GM12878 (cell line): ENCODE measurements around the gene CMTM3. TPM values are rescaled to one million over a fixed set of nuclear protein-coding genes. Genes with fewer than 3 reads are reported as not detected.
"Not testable (repeated sequence)": the region's sequence is repeated elsewhere in the genome, so short reads cannot be mapped to it uniquely, and the experiment has no call there.

Experiments
- ATAC-seq: fragments of 200-7000 bp; cut with Tn5 transposase; 3 replicates; pipeline ENCODE4 v1.9.1; 2020; ENCODE audit warnings: mild to moderate bottlenecking, moderate library complexity
- BruUV-seq: library from RNA; stranded (reverse); fragments of 400-500 nt; replicated peaks from 2 replicates; lab custom pipeline; 2021; lab: Mats Ljungman, UMichigan
- CTCF ChIA-PET: fragments of 300-600 bp; sonication (Branson Sonifier 250); formaldehyde crosslinking; extraction: SDS; loops from one replicate; lab custom pipeline; 2021; ENCODE audit warnings: inconsistent platforms; lab: Yijun Ruan, JAX
- POLR2A ChIA-PET: fragments of 350-600 bp; formaldehyde crosslinking; extraction: SDS; loops from one replicate; lab custom pipeline; 2021; ENCODE audit warnings: inconsistent platforms; lab: Charles Lee
- RAD21 ChIA-PET: fragments of 300-600 bp; sonication (Branson Sonifier 250); formaldehyde crosslinking; loops from one replicate; lab custom pipeline; 2023; ENCODE audit warnings: antibody characterized with exemption; ENCODE audit not compliant: unreplicated experiment; lab: Charles Lee
- SMC1A ChIA-PET: fragments of 300-600 bp; sonication (Branson Sonifier 250); formaldehyde crosslinking; loops from one replicate; lab custom pipeline; 2023; ENCODE audit not compliant: unreplicated experiment, uncharacterized antibody; lab: Charles Lee
- DNase-seq: peaks from one replicate; pipeline ENCODE4 v3.0.0-alpha.2; 2011; ENCODE audit warnings: low read depth, low spot score
- FAIRE-seq: peaks from 3 replicates; lab custom pipeline; 2011; peaks lifted over from hg19 to GRCh38; lab: Jason Lieb, UNC
- H2AFZ ChIP-seq: 2 replicates; pipeline ENCODE4 v1.6.0; 2011; ENCODE audit warnings: low read depth, low read length, control low read depth; ENCODE audit not compliant: control insufficient read depth
- H3K27ac ChIP-seq: 2 replicates; pipeline ENCODE4 v1.5.1; 2011; ENCODE audit warnings: control low read depth; ENCODE audit not compliant: control insufficient read depth, insufficient read depth
- H3K27me3 ChIP-seq, 2 experiments: replicated peaks in 1 of 2; 2 replicates each; pipeline versions ENCODE4 v1.6.0 to v1.6.1; 2011; ENCODE audit warnings: low read length in 1 of 2; ENCODE audit not compliant: control insufficient read depth in 2 of 2, insufficient read depth in 2 of 2
- H3K36me3 ChIP-seq, 2 experiments: 2 replicates each; pipeline ENCODE4 v1.5.1; 2011; ENCODE audit warnings: low read length in 1 of 2; ENCODE audit not compliant: control insufficient read depth in 2 of 2, insufficient read depth in 2 of 2
- H3K4me1 ChIP-seq: 2 replicates; pipeline ENCODE4 v1.6.1; 2011; ENCODE audit warnings: mild to moderate bottlenecking, low read length, moderate library complexity, mixed read lengths; ENCODE audit not compliant: control insufficient read depth, insufficient read depth
- H3K4me2 ChIP-seq: 2 replicates; pipeline ENCODE4 v1.6.0; 2011; ENCODE audit warnings: control low read depth; ENCODE audit not compliant: control insufficient read depth, insufficient read depth
- H3K4me3 ChIP-seq: fragments of 200-600 bp; sonication (generic); 2 replicates; pipeline ENCODE4 v1.5.1; 2016
- H3K79me2 ChIP-seq: 2 replicates; pipeline ENCODE4 v1.6.0; 2011; ENCODE audit warnings: low read length; ENCODE audit not compliant: control insufficient read depth, insufficient read depth
- H3K9ac ChIP-seq: 2 replicates; pipeline ENCODE4 v1.8.0; 2011; ENCODE audit warnings: low read length, control low read depth, mixed read lengths; ENCODE audit not compliant: control insufficient read depth, insufficient read depth
- H3K9me3 ChIP-seq: replicated peaks from 3 replicates; pipeline ENCODE4 v1.5.1; 2011; ENCODE audit warnings: mild to moderate bottlenecking, low read length; ENCODE audit not compliant: control insufficient read depth, insufficient read depth
- H4K20me1 ChIP-seq: 2 replicates; pipeline ENCODE4 v1.6.0; 2011; ENCODE audit not compliant: control insufficient read depth, insufficient read depth
- HDAC2 ChIP-seq: fragments of 200-600 bp; sonication (generic); IDR thresholded peaks from 2 replicates; pipeline ENCODE4 v1.6.1; 2017
- WGBS: methylation state at CpG from one replicate; pipeline ENCODE4 v1.1.6; 2016; ENCODE audit warnings: low lambda C conversion rate; ENCODE audit not compliant: insufficient replicate concordance, insufficient coverage; ENCODE audit errors: missing lambda C conversion rate; 5-methylcytosine and 5-hydroxymethylcytosine counted together
- in situ Hi-C: fragments of 300-500 bp; cut with MboI; formaldehyde crosslinking; loops from 9 replicates; pipeline ENCODE4 v1.14.3; 2018; ENCODE audit warnings: mixed read lengths
- intact Hi-C: fragments of 100-400 bp; cut with micrococcal nuclease; formaldehyde crosslinking; loops from one replicate; pipeline ENCODE4 v1.14.2; 2022; ENCODE audit not compliant: unreplicated experiment
- polyA plus RNA-seq, 11 experiments: library from polyadenylated mRNA; depleted of rRNA in 4 of 11; unstranded in 6 of 11; stranded (reverse) in 5 of 11; fragments of >200 nt; fragmentation: Nextera tagmentation in 4 of 11; fragmentation: Illumina TruSeq in 1 of 11; extraction: Ambion mirVana in 4 of 11; extraction: Trizol in 1 of 11; gene quantifications; 1 replicate in 1 of 11; 2 replicates in 10 of 11; pipeline versions ENCODE4 v1.2.1 to v1.2.3, GENCODE V29; 2011 to 2016; ENCODE audit warnings: inconsistent platforms in 2 of 11, missing spikeins in 2 of 11, low read depth in 1 of 11
- total RNA-seq, 4 experiments: library from RNA; depleted of rRNA in 3 of 4; stranded (reverse); fragments of >200 nt in 3 of 4; fragmentation: Illumina TruSeq in 1 of 4; extraction: Trizol in 1 of 4; gene quantifications; 2 replicates each; pipeline versions ENCODE4 v1.2.1 to v1.2.3, GENCODE V29; 2013 to 2021
- TF ChIP-seq, protein P1 (sequence below), 3 experiments: IDR thresholded peaks in 2 of 3; conservative IDR thresholded peaks in 1 of 3; 2 replicates each; pipeline ENCODE4 v1.5.1; 2011; ENCODE audit warnings: low read depth in 3 of 3, low read length in 3 of 3, mild to moderate bottlenecking in 3 of 3, control low read depth in 2 of 3, moderate library complexity in 2 of 3, inconsistent platforms in 1 of 3, mixed read lengths in 1 of 3; ENCODE audit not compliant: control insufficient read depth in 2 of 3, insufficient read depth in 1 of 3; ENCODE audit errors: extremely low read depth in 1 of 3
- TF ChIP-seq, protein P2 (sequence below): fragments of 450-650 bp; IDR thresholded peaks from 2 replicates; pipeline ENCODE4 v1.6.1; 2016; ENCODE audit warnings: mild to moderate bottlenecking

The CMTM3 gene
- total and polyA plus RNA-seq, 10 of the 15 experiments (the other 5 are each of a cell fraction or from before 2014, with no cell fraction given): 5.4 to 47.4 (median 28.6) TPM

- ChIA-PET POLR2A (no interaction called here), CTCF (interaction anchor here (4.1 kb wide), 1 partner anchor 16 kb away, joined by 31 read pairs; no protein-coding TSS in a partner anchor)
Measured at GRCh38 chr16:66566051-66566901, 38.2 kb upstream of the CMTM3 start, which contains the start of gene CMTM1. CMTM1 (plus strand) TSS chr16:66566439; CDS start chr16:66566514, 75 bp downstream.

GRCh38 chr16:66567270-66567669 lies 37.2 kb upstream of the CMTM3 start:
- 90% methylated on average over 2 of the region's 3 CpGs for WGBS
- H3K79me2 ChIP-seq, intact Hi-C loops, SMC1A ChIA-PET, H2AFZ ChIP-seq, FAIRE-seq, H3K27me3 ChIP-seq, H3K4me3 ChIP-seq, in situ Hi-C loops, CTCF ChIA-PET, H3K9me3 ChIP-seq, POLR2A ChIA-PET, H3K36me3 ChIP-seq, H3K27ac ChIP-seq, H4K20me1 ChIP-seq, H3K4me2 ChIP-seq, H3K9ac ChIP-seq, ATAC-seq, RAD21 ChIA-PET, DNase-seq, BruUV-seq, H3K4me1 ChIP-seq: not testable (repeated sequence)

More at GRCh38 chr16:66566051-66566901, 38.2 kb upstream of the CMTM3 start, which contains the start of gene CMTM1:
- no peaks in the 10 kb centered on the region for H3K4me1 ChIP-seq
- intact Hi-C loops: no loop called here
- WGBS: 91% methylated on average over 42 of the region's 54 CpGs
- SMC1A ChIA-PET: no interaction called here
- H3K4me2 ChIP-seq: no peak within 1 kb of the TSS
- RAD21 ChIA-PET: no interaction called here
- FAIRE-seq (no peak), ATAC-seq (no peak), DNase-seq (no peak)
- in situ Hi-C loops: no loop called here
- H3K4me3 ChIP-seq: no peak within 1 kb of the TSS
- no peaks in the 10 kb centered on the region for H4K20me1 ChIP-seq
- BruUV-seq: no TSS peak
- peaks cover 2 to 4% of the 10 kb centered on the region in 2 experiments; a peak in 2 of 4 replicates for H3K36me3 ChIP-seq
- H3K27ac ChIP-seq: no peak within 1 kb of the TSS
- no peaks in the 10 kb centered on the region for H3K9me3 ChIP-seq
- H2AFZ ChIP-seq: no peak within 1 kb of the TSS
- no peaks in the 10 kb centered on the region for H3K27me3 ChIP-seq
- no peak within 1 kb of the TSS for H3K9ac ChIP-seq
- H3K79me2 ChIP-seq: no peaks in the 10 kb centered on the region
- TF ChIP-seq, protein P1, sequence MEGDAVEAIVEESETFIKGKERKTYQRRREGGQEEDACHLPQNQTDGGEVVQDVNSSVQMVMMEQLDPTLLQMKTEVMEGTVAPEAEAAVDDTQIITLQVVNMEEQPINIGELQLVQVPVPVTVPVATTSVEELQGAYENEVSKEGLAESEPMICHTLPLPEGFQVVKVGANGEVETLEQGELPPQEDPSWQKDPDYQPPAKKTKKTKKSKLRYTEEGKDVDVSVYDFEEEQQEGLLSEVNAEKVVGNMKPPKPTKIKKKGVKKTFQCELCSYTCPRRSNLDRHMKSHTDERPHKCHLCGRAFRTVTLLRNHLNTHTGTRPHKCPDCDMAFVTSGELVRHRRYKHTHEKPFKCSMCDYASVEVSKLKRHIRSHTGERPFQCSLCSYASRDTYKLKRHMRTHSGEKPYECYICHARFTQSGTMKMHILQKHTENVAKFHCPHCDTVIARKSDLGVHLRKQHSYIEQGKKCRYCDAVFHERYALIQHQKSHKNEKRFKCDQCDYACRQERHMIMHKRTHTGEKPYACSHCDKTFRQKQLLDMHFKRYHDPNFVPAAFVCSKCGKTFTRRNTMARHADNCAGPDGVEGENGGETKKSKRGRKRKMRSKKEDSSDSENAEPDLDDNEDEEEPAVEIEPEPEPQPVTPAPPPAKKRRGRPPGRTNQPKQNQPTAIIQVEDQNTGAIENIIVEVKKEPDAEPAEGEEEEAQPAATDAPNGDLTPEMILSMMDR (IDR thresholded peaks at IDR 0.05 in 2 of 3, conservative IDR thresholded peaks at IDR 0.05 in 1 of 3; ENCODE audit: control insufficient read depth in 2 of 3, extremely low read depth in 1 of 3, insufficient read depth in 1 of 3, low read depth in 3 of 3, low read length in 3 of 3): no peak
- TF ChIP-seq, protein P2, sequence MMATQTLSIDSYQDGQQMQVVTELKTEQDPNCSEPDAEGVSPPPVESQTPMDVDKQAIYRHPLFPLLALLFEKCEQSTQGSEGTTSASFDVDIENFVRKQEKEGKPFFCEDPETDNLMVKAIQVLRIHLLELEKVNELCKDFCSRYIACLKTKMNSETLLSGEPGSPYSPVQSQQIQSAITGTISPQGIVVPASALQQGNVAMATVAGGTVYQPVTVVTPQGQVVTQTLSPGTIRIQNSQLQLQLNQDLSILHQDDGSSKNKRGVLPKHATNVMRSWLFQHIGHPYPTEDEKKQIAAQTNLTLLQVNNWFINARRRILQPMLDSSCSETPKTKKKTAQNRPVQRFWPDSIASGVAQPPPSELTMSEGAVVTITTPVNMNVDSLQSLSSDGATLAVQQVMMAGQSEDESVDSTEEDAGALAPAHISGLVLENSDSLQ: no peak
- TF ChIP-seq HDAC2: no peak
- TF ChIP-seq, all 136 proteins: peak for 0
